ENCODE measurements around the gene PARN.

- TF ChIP-seq CTCF (IDR thresholded peaks at IDR 0.05; ENCODE audit: low read length): no peak
- no peak for TF ChIP-seq EZH2 (optimal IDR thresholded peaks at IDR 0.05; ENCODE audit: low read depth, low read length)
Measured at GRCh38 chr16:14490235-14490634, 139.8 kb downstream of the PARN start.

Measured in MM.1S (cell line).